Measurements from ENCODE around the gene STOML1.

GRCh38 chr15:73981761-73982221 is 10.3 kb downstream of the STOML1 start:
- TF ChIP-seq POLR2AphosphoS5 (IDR thresholded peaks at IDR 0.05; ENCODE audit: low read depth, low read length) = no peak
- TF ChIP-seq POLR2A (IDR thresholded peaks at IDR 0.05; ENCODE audit: borderline replicate concordance, extremely low read depth, insufficient read depth, insufficient read length) = no peak
- no peak for TF ChIP-seq CTCF (IDR thresholded peaks at IDR 0.05 in 2 of 3, conservative IDR thresholded peaks at IDR 0.05 in 1 of 3; ENCODE audit: borderline replicate concordance in 1 of 3, insufficient read depth in 1 of 3, low read depth in 2 of 3, low read length in 2 of 3)
- TF ChIP-seq MAX (IDR thresholded peaks at IDR 0.05) = no peak
- no peak for TF ChIP-seq YY1 (IDR thresholded peaks at IDR 0.05; ENCODE audit: extremely low read depth, insufficient replicate concordance, low read depth, low read length)
- no peak for TF ChIP-seq JUND (IDR thresholded peaks at IDR 0.05)
- TF ChIP-seq ZFX (IDR thresholded peaks at IDR 0.05) = no peak
- TF ChIP-seq, protein P1, sequence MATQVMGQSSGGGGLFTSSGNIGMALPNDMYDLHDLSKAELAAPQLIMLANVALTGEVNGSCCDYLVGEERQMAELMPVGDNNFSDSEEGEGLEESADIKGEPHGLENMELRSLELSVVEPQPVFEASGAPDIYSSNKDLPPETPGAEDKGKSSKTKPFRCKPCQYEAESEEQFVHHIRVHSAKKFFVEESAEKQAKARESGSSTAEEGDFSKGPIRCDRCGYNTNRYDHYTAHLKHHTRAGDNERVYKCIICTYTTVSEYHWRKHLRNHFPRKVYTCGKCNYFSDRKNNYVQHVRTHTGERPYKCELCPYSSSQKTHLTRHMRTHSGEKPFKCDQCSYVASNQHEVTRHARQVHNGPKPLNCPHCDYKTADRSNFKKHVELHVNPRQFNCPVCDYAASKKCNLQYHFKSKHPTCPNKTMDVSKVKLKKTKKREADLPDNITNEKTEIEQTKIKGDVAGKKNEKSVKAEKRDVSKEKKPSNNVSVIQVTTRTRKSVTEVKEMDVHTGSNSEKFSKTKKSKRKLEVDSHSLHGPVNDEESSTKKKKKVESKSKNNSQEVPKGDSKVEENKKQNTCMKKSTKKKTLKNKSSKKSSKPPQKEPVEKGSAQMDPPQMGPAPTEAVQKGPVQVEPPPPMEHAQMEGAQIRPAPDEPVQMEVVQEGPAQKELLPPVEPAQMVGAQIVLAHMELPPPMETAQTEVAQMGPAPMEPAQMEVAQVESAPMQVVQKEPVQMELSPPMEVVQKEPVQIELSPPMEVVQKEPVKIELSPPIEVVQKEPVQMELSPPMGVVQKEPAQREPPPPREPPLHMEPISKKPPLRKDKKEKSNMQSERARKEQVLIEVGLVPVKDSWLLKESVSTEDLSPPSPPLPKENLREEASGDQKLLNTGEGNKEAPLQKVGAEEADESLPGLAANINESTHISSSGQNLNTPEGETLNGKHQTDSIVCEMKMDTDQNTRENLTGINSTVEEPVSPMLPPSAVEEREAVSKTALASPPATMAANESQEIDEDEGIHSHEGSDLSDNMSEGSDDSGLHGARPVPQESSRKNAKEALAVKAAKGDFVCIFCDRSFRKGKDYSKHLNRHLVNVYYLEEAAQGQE (IDR thresholded peaks at IDR 0.05; ENCODE audit: low read depth) = no peak
- no peak for TF ChIP-seq RAD21 (IDR thresholded peaks at IDR 0.05; ENCODE audit: low read depth)
- no peak for TF ChIP-seq TCF7L2 (IDR thresholded peaks at IDR 0.05; ENCODE audit: borderline replicate concordance, extremely low read depth, insufficient read depth, insufficient read length)
- no peak for TF ChIP-seq SP1 (IDR thresholded peaks at IDR 0.05; ENCODE audit: low read depth)
- no peak for TF ChIP-seq EGR1 (IDR thresholded peaks at IDR 0.05; ENCODE audit: low read depth)

Data from HCT116 (cell line).